ENCODE data around the gene SPATA31A6. TPM values are rescaled to one million over a fixed set of nuclear protein-coding genes. Genes with fewer than 3 reads are reported as not detected.
A peak's percentile ranks its signal among the peaks of the same experiment; 100 is the strongest.
"Not testable (repeated sequence)": the region's sequence is repeated elsewhere in the genome, so short reads cannot be mapped to it uniquely, and the experiment has no call there.

The SPATA31A6 gene
- not detected for total RNA-seq
- polyA plus RNA-seq, result not detected

DNA sequence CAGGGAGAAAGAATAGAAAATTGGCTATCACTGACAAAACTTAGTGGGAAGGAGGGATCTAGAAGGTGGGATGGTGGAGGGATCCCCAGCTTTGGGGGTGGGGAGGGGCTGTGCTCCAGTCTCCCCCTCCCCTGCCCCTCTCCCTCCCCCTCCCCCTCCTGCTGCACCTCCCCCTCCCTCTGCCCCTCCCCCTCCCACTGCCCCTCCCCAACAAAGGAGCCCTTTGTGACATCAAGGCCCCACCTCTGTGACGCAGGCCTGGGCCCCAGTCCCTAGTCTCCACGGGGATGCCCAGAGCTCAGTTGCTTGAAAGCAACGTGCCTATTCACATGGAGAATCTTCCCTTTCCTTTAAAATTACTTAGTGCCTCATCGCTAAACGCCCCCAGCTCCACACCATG is at the start of gene SPATA31A6:
SPATA31A6 (plus strand) TSS at position 301 of the 400 bp plus-strand sequence; CDS start at position 330, 29 bp downstream.
- H3K36me3 ChIP-seq; H3K27ac ChIP-seq; DNase-seq; H3K4me3 ChIP-seq; H3K27me3 ChIP-seq; H3K9me3 ChIP-seq; H3K4me1 ChIP-seq; intact Hi-C loops (cut with DNase I): not testable (repeated sequence)
- 83 to 85% methylated on average over 4 to 5 of the region's 5 CpGs for WGBS, 2 donors

DNA sequence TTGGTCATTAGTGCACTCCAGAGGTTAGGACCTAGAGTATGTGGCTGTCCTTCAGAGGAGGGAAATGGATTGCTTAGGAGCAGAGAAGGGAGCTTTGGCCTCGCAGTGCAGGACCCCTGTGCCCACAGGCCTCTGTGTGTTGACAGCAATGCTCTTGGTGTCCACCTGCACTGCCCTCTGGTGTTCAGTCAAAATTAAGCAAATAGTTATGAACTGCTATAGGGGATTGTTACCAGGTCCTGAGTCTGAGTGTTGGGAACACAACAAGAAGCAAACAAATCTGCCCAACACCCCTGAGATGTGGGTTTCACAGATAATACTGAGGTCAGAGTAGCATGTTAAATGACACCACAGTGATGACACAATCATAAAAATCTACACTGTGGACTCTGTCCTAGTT is 23.2 kb upstream of the SPATA31A6 start:
- H3K9me3 ChIP-seq; H3K27ac ChIP-seq; intact Hi-C loops (cut with DNase I); H3K27me3 ChIP-seq; H3K4me1 ChIP-seq; DNase-seq; H3K36me3 ChIP-seq; H3K4me3 ChIP-seq: not testable (repeated sequence)
- 22% methylated on average over 1 of the region's 1 CpG; no CpG with 5 or more reads in 1 of the 2 donors for WGBS, 2 donors

DNA sequence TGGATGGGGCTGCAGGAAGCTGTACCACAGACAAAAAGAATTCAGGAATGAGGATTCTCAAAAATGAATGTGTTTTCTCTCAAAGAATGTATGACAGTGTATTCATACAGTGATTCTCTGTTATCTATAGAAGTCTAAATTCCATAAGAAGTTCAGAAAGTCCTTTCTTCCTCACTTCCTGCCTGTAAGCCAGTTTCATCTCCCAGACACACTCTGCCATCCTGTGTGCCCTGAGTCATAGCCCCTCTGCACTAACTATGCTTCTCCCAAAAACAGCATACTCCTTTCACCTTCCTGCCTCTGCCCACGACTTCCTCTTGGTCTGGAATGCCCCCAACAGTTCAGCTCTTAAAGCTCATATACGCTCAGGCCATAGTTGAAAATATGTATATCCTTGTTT is 36.4 kb downstream of the SPATA31A6 start:
- intact Hi-C loops (cut with DNase I); H3K4me1 ChIP-seq: not testable (repeated sequence)
- WGBS, 2 donors, result 26 to 42% methylated on average over 2 of the region's 2 CpGs

DNA sequence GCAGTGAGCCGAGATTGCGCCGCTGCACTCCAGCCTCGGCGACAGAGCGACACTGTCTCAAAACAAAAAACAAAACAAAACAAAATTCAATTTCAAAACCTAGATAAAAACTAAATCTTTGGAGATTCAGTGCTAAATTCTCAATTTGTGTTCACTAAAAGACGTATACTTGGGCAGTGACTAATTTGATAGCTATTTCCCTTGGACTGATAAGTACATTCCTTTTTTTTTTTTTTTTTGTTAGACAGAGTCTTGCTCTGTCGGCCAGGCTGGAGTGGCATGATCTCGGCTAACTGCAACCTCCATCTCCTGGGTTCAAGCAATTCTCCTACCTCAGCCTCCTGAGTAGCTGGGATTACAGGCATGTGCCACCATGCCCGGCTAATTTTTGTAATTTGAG is 39.8 kb downstream of the SPATA31A6 start:
- H3K9me3 ChIP-seq; H3K4me3 ChIP-seq; H3K27me3 ChIP-seq; H3K27ac ChIP-seq; intact Hi-C loops (cut with DNase I); DNase-seq; H3K36me3 ChIP-seq; H3K4me1 ChIP-seq: not testable (repeated sequence)
- WGBS, 2 donors, result 87 to 92% methylated on average over 8 to 10 of the region's 10 CpGs

More for the DNA sequence above, 36.4 kb downstream of the SPATA31A6 start:
- H3K36me3 ChIP-seq, H3K27ac ChIP-seq, H3K4me3 ChIP-seq, DNase-seq, H3K9me3 ChIP-seq, H3K27me3 ChIP-seq: not testable (repeated sequence)

DNA sequence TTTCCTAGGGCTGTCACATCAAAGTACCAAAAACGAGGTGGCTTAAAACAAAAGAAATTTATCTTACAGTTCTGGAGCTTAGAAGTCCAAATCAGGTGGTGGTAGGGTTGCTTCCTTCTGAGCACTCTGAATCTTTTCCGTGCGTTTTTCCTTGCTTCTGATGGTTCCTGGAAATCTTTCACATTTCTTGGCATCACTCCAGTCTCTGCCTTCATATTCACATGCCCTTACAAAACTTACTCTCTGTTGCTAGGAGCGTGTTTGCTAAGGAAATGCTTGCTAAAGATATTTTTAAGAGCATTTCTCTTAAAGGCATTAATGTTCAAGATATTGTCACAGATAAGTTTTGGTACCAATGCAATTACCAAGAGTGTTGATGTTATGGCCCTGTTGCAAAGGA is 49.6 kb downstream of the SPATA31A6 start:
- DNase-seq; H3K4me1 ChIP-seq; H3K9me3 ChIP-seq; intact Hi-C loops (cut with DNase I); H3K27me3 ChIP-seq; H3K27ac ChIP-seq; H3K4me3 ChIP-seq; H3K36me3 ChIP-seq: not testable (repeated sequence)
- WGBS, 2 donors, result 27 to 64% methylated on average over 4 of the region's 4 CpGs

DNA sequence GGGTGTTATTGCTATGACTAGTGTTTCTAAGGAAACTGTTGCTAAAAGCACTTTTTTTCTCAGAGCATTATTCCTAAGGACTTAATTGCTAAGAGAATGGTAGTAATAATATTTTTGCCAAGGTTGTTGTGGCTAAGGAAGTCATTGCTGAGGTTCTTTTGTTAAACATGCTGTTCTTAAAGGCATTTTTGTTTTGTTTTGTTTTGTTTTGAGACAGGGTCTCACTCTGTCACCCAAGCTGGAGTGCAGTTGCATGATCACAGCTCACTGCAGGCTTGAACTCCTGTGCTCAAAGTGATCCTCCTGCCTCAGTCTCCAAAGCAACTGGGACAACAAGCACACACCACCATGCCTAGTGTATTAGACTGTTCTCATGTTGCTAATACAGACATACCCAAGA is 51.2 kb downstream of the SPATA31A6 start:
- H3K4me1 ChIP-seq; H3K9me3 ChIP-seq; H3K4me3 ChIP-seq; H3K27me3 ChIP-seq; H3K36me3 ChIP-seq; intact Hi-C loops (cut with DNase I); DNase-seq: not testable (repeated sequence)
- H3K27ac ChIP-seq, result peak overlapping the region in 1 of 4 donors; percentile 55

DNA sequence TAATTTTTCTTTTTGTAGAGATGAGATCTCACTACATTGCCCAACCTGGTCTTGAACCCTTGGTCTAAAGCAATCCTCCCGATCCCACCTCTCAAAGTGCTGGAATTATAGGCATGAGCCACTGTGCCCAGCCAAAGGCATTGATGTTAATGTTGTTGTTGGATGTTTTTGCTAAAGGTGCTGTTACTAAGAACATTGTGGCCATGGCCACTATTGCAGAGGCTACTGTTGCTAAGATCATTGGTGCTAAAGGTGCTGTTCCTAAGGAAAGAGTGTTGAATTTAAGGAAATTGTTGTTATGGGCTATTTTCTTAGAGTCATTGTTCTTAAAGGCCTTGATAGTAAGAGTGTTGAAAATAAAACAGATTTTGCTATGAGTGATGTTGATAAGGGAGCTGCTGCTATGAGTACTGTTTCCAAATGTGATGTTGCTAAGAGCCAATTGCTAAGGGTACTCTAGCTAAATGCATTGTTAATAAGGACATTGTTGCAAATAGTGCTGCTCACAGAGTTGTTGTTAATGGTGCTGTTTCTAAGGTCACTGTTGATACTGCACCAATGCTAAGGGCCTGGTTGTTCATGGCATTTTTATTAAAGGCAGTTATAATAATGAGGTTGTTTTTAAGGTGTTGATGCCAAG is 52.0 kb downstream of the SPATA31A6 start:
- H3K36me3 ChIP-seq; H3K27ac ChIP-seq; intact Hi-C loops (cut with DNase I); H3K4me3 ChIP-seq; H3K4me1 ChIP-seq; DNase-seq; H3K27me3 ChIP-seq; H3K9me3 ChIP-seq: not testable (repeated sequence)
- no CpG with 5 or more reads among the region's 1 CpG for WGBS, 2 donors

DNA sequence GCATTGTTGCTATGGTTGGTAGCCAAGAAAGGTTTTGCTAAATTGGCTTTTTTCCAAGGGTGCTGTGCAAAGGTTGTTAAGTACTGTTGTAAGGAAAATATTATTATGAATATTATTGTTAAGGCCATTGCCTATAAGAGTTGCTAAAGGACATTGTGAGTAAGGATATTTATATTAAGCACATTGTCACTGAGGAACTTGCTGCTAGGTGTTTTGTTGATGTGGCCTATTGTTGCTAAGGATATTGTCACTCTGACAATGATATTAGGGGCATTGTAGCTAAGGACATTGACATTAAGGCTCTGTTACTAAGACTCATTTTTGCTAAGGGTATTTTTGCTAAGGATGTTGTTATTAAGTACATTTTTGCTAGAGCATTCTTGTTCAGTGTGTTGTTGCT is 52.6 kb downstream of the SPATA31A6 start:
- H3K36me3 ChIP-seq; H3K4me3 ChIP-seq; H3K4me1 ChIP-seq; H3K27ac ChIP-seq; intact Hi-C loops (cut with DNase I); DNase-seq; H3K9me3 ChIP-seq; H3K27me3 ChIP-seq: not testable (repeated sequence)

DNA sequence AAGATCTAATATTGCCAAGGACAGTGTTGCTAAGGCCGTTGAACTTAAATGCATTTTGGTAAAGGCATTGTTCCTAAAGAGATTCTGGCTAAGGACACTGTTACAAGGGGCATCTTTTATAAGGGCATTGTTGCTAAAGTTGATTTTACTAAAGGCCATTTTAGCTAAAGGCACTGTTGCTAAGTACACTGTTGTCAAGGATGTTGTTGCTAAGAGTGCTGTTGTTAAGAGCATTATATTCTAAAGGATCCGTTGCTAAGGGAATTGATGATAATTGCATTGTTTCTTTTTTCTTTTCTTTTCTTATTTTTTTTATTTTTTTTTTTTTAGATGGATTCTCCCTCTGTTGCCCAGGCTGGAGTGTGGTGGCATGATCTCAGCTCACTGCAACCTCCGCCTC is 53.9 kb downstream of the SPATA31A6 start:
- H3K9me3 ChIP-seq; H3K27ac ChIP-seq; H3K36me3 ChIP-seq; H3K27me3 ChIP-seq; H3K4me1 ChIP-seq; H3K4me3 ChIP-seq; intact Hi-C loops (cut with DNase I); DNase-seq: not testable (repeated sequence)
- 90 to 91% methylated on average over 3 of the region's 3 CpGs for WGBS, 2 donors

DNA sequence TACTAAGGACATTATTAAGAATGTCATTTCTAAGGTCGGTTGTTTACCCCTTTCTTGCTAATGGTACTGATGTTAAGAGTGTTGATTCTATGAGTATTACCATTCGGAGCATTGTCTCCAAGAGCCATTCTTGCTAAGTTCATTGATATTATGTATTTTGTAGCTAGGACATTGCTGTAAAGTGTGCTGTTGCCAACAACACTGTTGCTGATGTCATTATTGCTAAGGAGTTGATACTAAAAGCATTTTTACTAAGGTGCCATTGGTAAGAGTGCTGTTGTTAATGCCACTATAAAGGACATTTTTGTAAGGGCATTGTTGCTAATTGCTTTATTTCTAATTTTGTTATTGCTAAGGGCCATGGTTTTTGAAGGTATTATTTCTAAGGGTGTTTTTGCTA is 55.4 kb downstream of the SPATA31A6 start:
- H3K27me3 ChIP-seq; H3K36me3 ChIP-seq; DNase-seq; intact Hi-C loops (cut with DNase I); H3K9me3 ChIP-seq; H3K4me3 ChIP-seq; H3K4me1 ChIP-seq: not testable (repeated sequence)
- 82 to 89% methylated on average over 2 of the region's 2 CpGs for WGBS, 2 donors
- peak overlapping the region in 1 of 4 donors; percentile 8 for H3K27ac ChIP-seq

Small RNA genes lying within 50 kb of the gene (small RNA-seq; reads per million reads assigned to genes)
- 0 reads per million in 3 donors for gene AL445584.3

Other genes starting within 250 kb of the SPATA31A6 start
- 10 to 100 TPM; 26.0 to 65.9 (median 46.4) TPM for gene CNTNAP3B, start 54.2 kb upstream of the SPATA31A6 start, total RNA-seq
- gene CNTNAP3B, start 54.2 kb upstream of the SPATA31A6 start, polyA plus RNA-seq, result 1 to 10 TPM in 2 of 3 donors, under 1 TPM in 1; 0.46 to 3.6 (median 1.2) TPM